Hepatocyte (in vitro differentiated cells): ENCODE measurements around the gene TESK1.

Experiments
- EZH2 ChIP-seq: fragments of 200-600 bp; sonication (generic); IDR thresholded peaks from 2 replicates; pipeline ENCODE4 v1.6.1; 2016; ENCODE audit warnings: antibody characterized with exemption, mild to moderate bottlenecking, borderline replicate concordance
- EZH2phosphoT487 ChIP-seq: fragments of 200-600 bp; sonication (generic); IDR thresholded peaks from one replicate; pipeline ENCODE4 v1.6.1; 2018; ENCODE audit warnings: antibody characterized with exemption, mild to moderate bottlenecking, low read depth, moderate library complexity; ENCODE audit not compliant: unreplicated experiment, severe bottlenecking
- TF ChIP-seq, protein P1 (sequence below): fragments of 200-600 bp; sonication (generic); IDR thresholded peaks from 2 replicates; pipeline ENCODE4 v1.5.1; 2016; ENCODE audit warnings: antibody characterized with exemption, mild to moderate bottlenecking; ENCODE audit not compliant: poor library complexity

DNA sequence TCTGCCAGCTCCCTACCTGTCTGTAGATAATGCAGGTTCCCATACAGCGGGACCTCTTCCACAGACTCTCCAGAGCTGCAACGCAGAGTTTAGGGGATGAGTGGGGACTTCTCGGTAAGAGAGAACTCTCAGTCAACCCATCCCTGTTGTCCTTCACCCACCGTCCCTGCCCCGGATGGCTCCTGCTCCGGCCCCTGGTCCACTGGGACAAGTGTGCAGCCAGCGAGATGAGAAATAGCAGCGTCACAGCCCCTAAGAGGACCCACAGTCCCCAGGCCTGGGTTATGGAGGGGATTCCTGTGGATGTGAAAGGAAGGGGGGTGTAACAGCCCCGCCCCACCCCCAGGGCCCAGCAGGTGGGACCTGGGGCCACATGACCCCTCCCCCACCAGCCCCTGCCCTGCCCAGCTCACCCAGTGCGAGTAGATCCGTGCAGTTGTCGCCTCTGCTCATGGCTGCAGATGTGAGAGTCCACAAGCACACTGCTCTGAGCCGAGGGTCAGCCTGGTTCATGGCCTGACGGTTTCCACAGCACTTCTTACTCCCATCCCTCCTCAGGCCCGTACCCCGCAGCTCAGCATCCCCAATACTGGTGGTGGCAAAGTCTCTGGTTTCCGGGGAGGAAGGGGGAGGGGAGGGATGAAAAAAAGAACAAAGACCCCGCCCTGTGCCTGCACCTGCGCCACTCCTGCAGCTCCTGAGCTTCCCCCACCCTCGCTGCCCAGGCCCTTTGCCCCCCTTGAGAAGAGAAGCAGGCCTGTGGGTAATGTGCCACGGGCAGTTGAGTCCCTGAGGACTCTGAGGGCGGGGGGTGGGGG lies 45.5 kb downstream of the TESK1 start, which contains the start of gene SIT1:
- TF ChIP-seq, protein P1, sequence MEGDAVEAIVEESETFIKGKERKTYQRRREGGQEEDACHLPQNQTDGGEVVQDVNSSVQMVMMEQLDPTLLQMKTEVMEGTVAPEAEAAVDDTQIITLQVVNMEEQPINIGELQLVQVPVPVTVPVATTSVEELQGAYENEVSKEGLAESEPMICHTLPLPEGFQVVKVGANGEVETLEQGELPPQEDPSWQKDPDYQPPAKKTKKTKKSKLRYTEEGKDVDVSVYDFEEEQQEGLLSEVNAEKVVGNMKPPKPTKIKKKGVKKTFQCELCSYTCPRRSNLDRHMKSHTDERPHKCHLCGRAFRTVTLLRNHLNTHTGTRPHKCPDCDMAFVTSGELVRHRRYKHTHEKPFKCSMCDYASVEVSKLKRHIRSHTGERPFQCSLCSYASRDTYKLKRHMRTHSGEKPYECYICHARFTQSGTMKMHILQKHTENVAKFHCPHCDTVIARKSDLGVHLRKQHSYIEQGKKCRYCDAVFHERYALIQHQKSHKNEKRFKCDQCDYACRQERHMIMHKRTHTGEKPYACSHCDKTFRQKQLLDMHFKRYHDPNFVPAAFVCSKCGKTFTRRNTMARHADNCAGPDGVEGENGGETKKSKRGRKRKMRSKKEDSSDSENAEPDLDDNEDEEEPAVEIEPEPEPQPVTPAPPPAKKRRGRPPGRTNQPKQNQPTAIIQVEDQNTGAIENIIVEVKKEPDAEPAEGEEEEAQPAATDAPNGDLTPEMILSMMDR, result no peak
- no peak for TF ChIP-seq EZH2
- TF ChIP-seq EZH2phosphoT487, result no peak
